ENCODE results near the gene CD40. TPM values are rescaled to one million over a fixed set of nuclear protein-coding genes. Genes with fewer than 3 reads are reported as not detected.

The CD40 gene
- total and polyA plus RNA-seq, 2 of the 8 experiments (the other 6 are each of a cell fraction or from before 2014, with no cell fraction given) = 14.5 to 18.8 TPM

DNA sequence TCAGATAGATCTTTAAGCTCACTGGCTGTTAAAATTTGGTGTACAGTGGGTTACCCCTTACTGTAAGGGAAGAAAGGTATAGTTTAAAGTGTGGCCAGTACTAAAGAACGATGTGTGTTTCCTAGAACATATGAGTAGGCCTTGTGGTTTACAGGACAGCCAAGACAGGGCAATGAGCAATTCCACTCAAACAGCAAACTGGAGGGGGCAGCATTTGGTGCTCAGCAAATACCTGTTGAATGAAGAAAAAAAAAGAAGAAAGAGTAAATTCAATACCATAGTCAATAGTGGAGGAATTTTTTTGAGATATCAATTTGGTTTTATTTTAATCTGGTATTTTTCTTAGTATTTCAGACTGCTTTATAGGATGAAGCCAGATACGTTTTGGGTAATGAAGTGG lies 24.6 kb upstream of the CD40 start:
- Histone ChIP-seq H3K23ac (ENCODE audit: insufficient read length) (no peak overlapping the region), H3K9me3 (ENCODE audit: insufficient read depth in 2 of 2, low read depth in 1 of 2, low read length in 1 of 2) (no peaks in the 10 kb centered on the region; a peak in 1 of 4 replicates), H2BK15ac (ENCODE audit: low read length) (no peak overlapping the region), H2BK20ac (ENCODE audit: low read length) (no peak overlapping the region), H3K4me3 (ENCODE audit: extremely low read depth in 1 of 4, insufficient read depth in 2 of 4, low read depth in 3 of 4, low read length in 4 of 4) (no peak overlapping the region), H3K14ac (ENCODE audit: insufficient read length) (no peak overlapping the region), H3K56ac (replicated peaks; ENCODE audit: insufficient read length, low read depth, low read length) (no peak overlapping the region), H2AK5ac (ENCODE audit: low read depth, low read length) (no peak overlapping the region), H4K20me1 (replicated peaks in 1 of 2; ENCODE audit: control insufficient read depth in 1 of 2, insufficient read depth in 2 of 2, low read length in 2 of 2) (peaks cover 3 to 4% of the 10 kb centered on the region in 2 experiments), H3K4me2 (ENCODE audit: insufficient read depth in 1 of 2, low read depth in 2 of 2, low read length in 2 of 2) (no peak overlapping the region), H3K79me1 (ENCODE audit: low read depth, low read length) (peaks cover under 1% of the 10 kb centered on the region; the same call in 1 of the 2 replicates), H3K79me2 (ENCODE audit: control insufficient read depth in 1 of 2, insufficient read depth in 2 of 2, low read length in 2 of 2) (peaks cover 5 to 6% of the 10 kb centered on the region in 2 experiments), H3K36me3 (ENCODE audit: control insufficient read depth in 2 of 4, insufficient read depth in 4 of 4, low read length in 3 of 4) (no peaks in the 10 kb centered on the region), H4K5ac (ENCODE audit: insufficient read length, low read depth, low read length) (no peak overlapping the region), H4K8ac (ENCODE audit: extremely low read depth, insufficient read depth, low read length) (no peak overlapping the region), H3K27me3 (replicated peaks in 1 of 4; ENCODE audit: control insufficient read depth in 3 of 4, extremely low read depth in 1 of 4, insufficient read depth in 3 of 4, low read length in 3 of 4) (no peaks in the 10 kb centered on the region), H3K23me2 (ENCODE audit: low read depth, low read length) (no peaks in the 10 kb centered on the region; the same call in 1 of the 2 replicates), H4K91ac (replicated peaks; ENCODE audit: insufficient read length, low read length) (no peak overlapping the region), H2BK12ac (ENCODE audit: low read depth, low read length) (no peak overlapping the region), H2AFZ (ENCODE audit: low read length) (no peak overlapping the region), H2BK120ac (replicated peaks; ENCODE audit: low read depth, low read length) (no peak overlapping the region), H2BK5ac (ENCODE audit: low read depth, low read length) (no peak overlapping the region), H3K4ac (replicated peaks; ENCODE audit: insufficient read length, low read depth, low read length) (no peak overlapping the region), H3K27ac (ENCODE audit: low read depth, low read length) (no peak overlapping the region), H3K9ac (replicated peaks in 1 of 4; ENCODE audit: extremely low read depth in 1 of 4, low read depth in 3 of 4, low read length in 3 of 4) (no peak overlapping the region), H3K4me1 (replicated peaks in 1 of 4; ENCODE audit: control insufficient read depth in 3 of 4, insufficient read depth in 4 of 4, low read length in 3 of 4) (0 out of 7 replicates have a peak, but pooled peaks cover 0 to 1% (median under 1%) of the 10 kb centered on the region in 4 experiments), H3K18ac (ENCODE audit: extremely low read depth, low read length) (no peak overlapping the region)
- 74% methylated on average over 2 of the region's 2 CpGs; no CpG with 5 or more reads in 1 of the 2 experiments for WGBS, 2 experiments (ENCODE audit: extremely low coverage in 1 of 2, insufficient coverage in 1 of 2, insufficient read length in 1 of 2, insufficient replicate concordance in 2 of 2, low coverage in 1 of 2, low lambda C conversion rate in 2 of 2, missing lambda C conversion rate in 1 of 2)
- no peak for DNase-seq (ENCODE audit: low read depth in 1 of 2, low spot score in 2 of 2)
- FAIRE-seq = no peak
- ChIA-PET CTCF (ENCODE audit: partially characterized antibody) (interaction anchor here (1.2 to 2.2 kb wide), 2 partner anchors 51 to 80 kb away, joined by 3 to 7 read pairs; no protein-coding TSS in a partner anchor), POLR2A (ENCODE audit: partially characterized antibody) (interaction anchor here (2.6 kb wide), 1 partner anchor 15 kb away, joined by 9 read pairs; no protein-coding TSS in a partner anchor)
- TF ChIP-seq NANOG (IDR thresholded peaks at IDR 0.05; ENCODE audit: insufficient read depth, low read depth, low read length, poor library complexity, severe bottlenecking) = no peak
- no peak for TF ChIP-seq RBBP5 (IDR thresholded peaks at IDR 0.05; ENCODE audit: borderline replicate concordance, low read depth, low read length)
- no peak for TF ChIP-seq CHD2 (IDR thresholded peaks at IDR 0.05; ENCODE audit: low read length)
- no peak for TF ChIP-seq SRF (IDR thresholded peaks at IDR 0.05; ENCODE audit: low read depth, low read length)
- TF ChIP-seq SIRT6 (IDR thresholded peaks at IDR 0.05; ENCODE audit: low read length) = no peak
- no peak for TF ChIP-seq FOSL1 (IDR thresholded peaks at IDR 0.05; ENCODE audit: insufficient read depth, low read depth, low read length)
- TF ChIP-seq JUND (IDR thresholded peaks at IDR 0.05; ENCODE audit: low read length) = no peak
- no peak for TF ChIP-seq BCL11A (IDR thresholded peaks at IDR 0.05; ENCODE audit: low read depth in 2 of 2, low read length in 2 of 2)
- TF ChIP-seq TCF12 (IDR thresholded peaks at IDR 0.05; ENCODE audit: low read depth, low read length) = no peak

All from H1 (cell line).